Measurements from ENCODE around the gene RAB8A. TPM values are rescaled to one million over a fixed set of nuclear protein-coding genes. Genes with fewer than 3 reads are reported as not detected.

The RAB8A gene
- total and polyA plus RNA-seq, 9 of the 15 experiments (the other 6 are each of a cell fraction or from before 2014, with no cell fraction given): 11.2 to 102 (median 53.2) TPM

GRCh38 chr19:16066611-16067104, 45.0 kb upstream of the RAB8A start (continued):
- TF ChIP-seq MNT (conservative IDR thresholded peaks at IDR 0.05): no peak
- TF ChIP-seq, protein P1, sequence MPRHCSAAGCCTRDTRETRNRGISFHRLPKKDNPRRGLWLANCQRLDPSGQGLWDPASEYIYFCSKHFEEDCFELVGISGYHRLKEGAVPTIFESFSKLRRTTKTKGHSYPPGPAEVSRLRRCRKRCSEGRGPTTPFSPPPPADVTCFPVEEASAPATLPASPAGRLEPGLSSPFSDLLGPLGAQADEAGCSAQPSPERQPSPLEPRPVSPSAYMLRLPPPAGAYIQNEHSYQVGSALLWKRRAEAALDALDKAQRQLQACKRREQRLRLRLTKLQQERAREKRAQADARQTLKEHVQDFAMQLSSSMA (CRISPR knock-in tag; IDR thresholded peaks at IDR 0.05): no peak
- no peak for TF ChIP-seq ZNF551 (CRISPR knock-in tag; IDR thresholded peaks at IDR 0.05)
- TF ChIP-seq, protein P2, sequence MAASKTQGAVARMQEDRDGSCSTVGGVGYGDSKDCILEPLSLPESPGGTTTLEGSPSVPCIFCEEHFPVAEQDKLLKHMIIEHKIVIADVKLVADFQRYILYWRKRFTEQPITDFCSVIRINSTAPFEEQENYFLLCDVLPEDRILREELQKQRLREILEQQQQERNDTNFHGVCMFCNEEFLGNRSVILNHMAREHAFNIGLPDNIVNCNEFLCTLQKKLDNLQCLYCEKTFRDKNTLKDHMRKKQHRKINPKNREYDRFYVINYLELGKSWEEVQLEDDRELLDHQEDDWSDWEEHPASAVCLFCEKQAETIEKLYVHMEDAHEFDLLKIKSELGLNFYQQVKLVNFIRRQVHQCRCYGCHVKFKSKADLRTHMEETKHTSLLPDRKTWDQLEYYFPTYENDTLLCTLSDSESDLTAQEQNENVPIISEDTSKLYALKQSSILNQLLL (CRISPR knock-in tag; IDR thresholded peaks at IDR 0.05; ENCODE audit: borderline replicate concordance): no peak
- TF ChIP-seq SNRNP70 (optimal IDR thresholded peaks at IDR 0.05; ENCODE audit: low read depth, low read length): no peak
- TF ChIP-seq UBTF (IDR thresholded peaks at IDR 0.05; ENCODE audit: borderline replicate concordance in 1 of 2, low read depth in 2 of 2, low read length in 2 of 2): no peak
- peak; percentile 34; the same call in 1 of the 2 replicates for TF ChIP-seq MTA3 (IDR thresholded peaks at IDR 0.05; ENCODE audit: borderline replicate concordance)
- no peak for TF ChIP-seq EWSR1 (IDR thresholded peaks at IDR 0.05; ENCODE audit: borderline replicate concordance, low read depth, partially characterized antibody)
- TF ChIP-seq CCNT2 (IDR thresholded peaks at IDR 0.05; ENCODE audit: borderline replicate concordance, extremely low read depth, insufficient read length, low read depth, low read length): no peak
- TF ChIP-seq ZMIZ1 (IDR thresholded peaks at IDR 0.05; ENCODE audit: low read depth in 2 of 2, low read length in 2 of 2): no peak
- TF ChIP-seq ZNF3 (CRISPR knock-in tag; IDR thresholded peaks at IDR 0.05): no peak
- TF ChIP-seq MEF2D (tag; conservative IDR thresholded peaks at IDR 0.05; ENCODE audit: low read depth): no peak
- no peak for TF ChIP-seq CBX8 (IDR thresholded peaks at IDR 0.05; ENCODE audit: borderline replicate concordance, extremely low read depth, low read depth, low read length, poor library complexity, severe bottlenecking)
- TF ChIP-seq JUN (IDR thresholded peaks at IDR 0.05; ENCODE audit: borderline replicate concordance, low read depth, low read length): 0 out of 2 replicates have a peak, but pooled peaks have one; percentile 13
- TF ChIP-seq JUN (CRISPR knock-in tag; IDR thresholded peaks at IDR 0.05; ENCODE audit: borderline replicate concordance): no peak
- no peak for TF ChIP-seq L3MBTL2 (IDR thresholded peaks at IDR 0.05)
- no peak for TF ChIP-seq CREBBP (IDR thresholded peaks at IDR 0.05; ENCODE audit: low read depth, low read length)
